WTC11 (cell line): ENCODE measurements around the gene ZNF276. TPM values are rescaled to one million over a fixed set of nuclear protein-coding genes. Genes with fewer than 3 reads are reported as not detected.

Experiments
- ATAC-seq: fragments of 200-7000 bp; cut with Tn5 transposase; 2 replicates; pipeline ENCODE4 v1.10.0; 2021; ENCODE audit warnings: mild to moderate bottlenecking, moderate library complexity
- CTCF ChIA-PET: fragments of 300-600 bp; sonication (Branson Sonifier 250); formaldehyde crosslinking; loops from one replicate; lab custom pipeline; 2021; ENCODE audit warnings: antibody characterized with exemption; lab: Charles Lee
- POLR2A ChIA-PET: fragments of 350-600 bp; sonication (Branson Sonifier 250); formaldehyde crosslinking; loops from one replicate; lab custom pipeline; 2021; ENCODE audit warnings: antibody characterized with exemption; lab: Charles Lee
- DNase-seq: peaks from one replicate; pipeline ENCODE4 v3.0.0; 2021; ENCODE audit warnings: low spot score
- H3K27ac Mint-ChIP-seq: 2 replicates; pipeline ENCODE4 v1.8.0; 2021; ENCODE audit warnings: mixed read lengths
- H3K27me3 Mint-ChIP-seq: 2 replicates; pipeline ENCODE4 v1.8.0; 2021; ENCODE audit warnings: low read depth, mild to moderate bottlenecking, moderate library complexity, mixed read lengths
- H3K36me3 Mint-ChIP-seq: 2 replicates; pipeline ENCODE4 v1.8.0; 2021; ENCODE audit warnings: mixed read lengths
- H3K4me1 Mint-ChIP-seq: 2 replicates; pipeline ENCODE4 v1.8.0; 2022; ENCODE audit warnings: mixed read lengths
- H3K4me3 Mint-ChIP-seq: 2 replicates; pipeline ENCODE4 v1.8.0; 2021; ENCODE audit warnings: mild to moderate bottlenecking, moderate library complexity, mixed read lengths
- H3K9me3 Mint-ChIP-seq: 2 replicates; pipeline ENCODE4 v1.8.0; 2021; ENCODE audit warnings: mixed read lengths
- ARID4B ChIP-seq: sonication (generic); formaldehyde crosslinking; IDR thresholded peaks from 2 replicates; pipeline ENCODE4 v1.8.0; 2023; ENCODE audit warnings: missing genetic modification reagents, mild to moderate bottlenecking, borderline replicate concordance
- CBFB ChIP-seq: sonication (generic); formaldehyde crosslinking; IDR thresholded peaks from 2 replicates; pipeline ENCODE4 v1.8.1; 2022; ENCODE audit warnings: mild to moderate bottlenecking, low read depth, missing genetic modification reagents
- EMX1 ChIP-seq: fragments of 250-450 bp; sonication (Bioruptor Pico); IDR thresholded peaks from 2 replicates; pipeline ENCODE4 v1.8.0; 2021; ENCODE audit warnings: mild to moderate bottlenecking
- FOXP1 ChIP-seq: sonication (generic); formaldehyde crosslinking; IDR thresholded peaks from 2 replicates; pipeline ENCODE4 v1.8.0; 2022; ENCODE audit warnings: missing genetic modification reagents, mild to moderate bottlenecking, moderate library complexity, borderline replicate concordance
- FOXP4 ChIP-seq: sonication (generic); formaldehyde crosslinking; IDR thresholded peaks from 2 replicates; pipeline ENCODE4 v1.8.0; 2022; ENCODE audit warnings: mild to moderate bottlenecking, missing genetic modification reagents
- GABPB1 ChIP-seq: sonication (generic); formaldehyde crosslinking; IDR thresholded peaks from 2 replicates; pipeline ENCODE4 v1.8.1; 2023; ENCODE audit warnings: mild to moderate bottlenecking, missing genetic modification reagents
- HMGA2 ChIP-seq: fragments of 250-450 bp; sonication (Bioruptor Pico); IDR thresholded peaks from 2 replicates; pipeline ENCODE4 v1.4.0; 2021; ENCODE audit warnings: mild to moderate bottlenecking, moderate library complexity
- MYBL2 ChIP-seq: sonication (generic); formaldehyde crosslinking; IDR thresholded peaks from 2 replicates; pipeline ENCODE4 v1.8.1; 2023; ENCODE audit warnings: mild to moderate bottlenecking, moderate library complexity, missing genetic modification reagents
- NFATC4 ChIP-seq: fragments of 250-450 bp; sonication (Bioruptor Pico); IDR thresholded peaks from 2 replicates; pipeline ENCODE4 v1.9.0; 2021; ENCODE audit warnings: mild to moderate bottlenecking
- PRRX2 ChIP-seq: fragments of 250-450 bp; sonication (Bioruptor Pico); IDR thresholded peaks from 2 replicates; pipeline ENCODE4 v1.8.0; 2021; ENCODE audit warnings: mild to moderate bottlenecking
- ZNF281 ChIP-seq: sonication (generic); formaldehyde crosslinking; IDR thresholded peaks from 2 replicates; pipeline ENCODE4 v1.8.0; 2023; ENCODE audit warnings: mild to moderate bottlenecking, missing genetic modification reagents
- ZNF416 ChIP-seq: fragments of 250-450 bp; sonication (Bioruptor Pico); IDR thresholded peaks from 2 replicates; pipeline ENCODE4 v1.9.0; 2021; ENCODE audit warnings: mild to moderate bottlenecking, inconsistent platforms
- ZNF671 ChIP-seq: fragments of 250-450 bp; sonication (Bioruptor Pico); IDR thresholded peaks from 2 replicates; pipeline ENCODE4 v1.8.0; 2021; ENCODE audit warnings: mild to moderate bottlenecking
- total RNA-seq: library from RNA; stranded (reverse); gene quantifications from 3 replicates; pipeline ENCODE4 v1.2.3, GENCODE V29; 2021
- TF ChIP-seq, protein P1 (sequence below): fragments of 250-450 bp; sonication (Bioruptor Pico); conservative IDR thresholded peaks from 2 replicates; pipeline ENCODE4 v1.9.0; 2021; ENCODE audit warnings: mild to moderate bottlenecking
- TF ChIP-seq, protein P2 (sequence below): sonication (generic); formaldehyde crosslinking; IDR thresholded peaks from 2 replicates; pipeline ENCODE4 v1.8.1; 2023; ENCODE audit warnings: mild to moderate bottlenecking, missing genetic modification reagents, borderline replicate concordance
- TF ChIP-seq, protein P3 (sequence below): fragments of 250-450 bp; sonication (Bioruptor Pico); IDR thresholded peaks from 2 replicates; pipeline ENCODE4 v1.8.0; 2021; ENCODE audit warnings: mild to moderate bottlenecking
- TF ChIP-seq, protein P4 (sequence below): sonication (generic); formaldehyde crosslinking; IDR thresholded peaks from 2 replicates; pipeline ENCODE4 v1.8.1; 2022; ENCODE audit warnings: mild to moderate bottlenecking, missing genetic modification reagents, moderate library complexity, borderline replicate concordance

The ZNF276 gene
- total RNA-seq, 1 experiment from 2014 or later: 16.6 TPM

DNA sequence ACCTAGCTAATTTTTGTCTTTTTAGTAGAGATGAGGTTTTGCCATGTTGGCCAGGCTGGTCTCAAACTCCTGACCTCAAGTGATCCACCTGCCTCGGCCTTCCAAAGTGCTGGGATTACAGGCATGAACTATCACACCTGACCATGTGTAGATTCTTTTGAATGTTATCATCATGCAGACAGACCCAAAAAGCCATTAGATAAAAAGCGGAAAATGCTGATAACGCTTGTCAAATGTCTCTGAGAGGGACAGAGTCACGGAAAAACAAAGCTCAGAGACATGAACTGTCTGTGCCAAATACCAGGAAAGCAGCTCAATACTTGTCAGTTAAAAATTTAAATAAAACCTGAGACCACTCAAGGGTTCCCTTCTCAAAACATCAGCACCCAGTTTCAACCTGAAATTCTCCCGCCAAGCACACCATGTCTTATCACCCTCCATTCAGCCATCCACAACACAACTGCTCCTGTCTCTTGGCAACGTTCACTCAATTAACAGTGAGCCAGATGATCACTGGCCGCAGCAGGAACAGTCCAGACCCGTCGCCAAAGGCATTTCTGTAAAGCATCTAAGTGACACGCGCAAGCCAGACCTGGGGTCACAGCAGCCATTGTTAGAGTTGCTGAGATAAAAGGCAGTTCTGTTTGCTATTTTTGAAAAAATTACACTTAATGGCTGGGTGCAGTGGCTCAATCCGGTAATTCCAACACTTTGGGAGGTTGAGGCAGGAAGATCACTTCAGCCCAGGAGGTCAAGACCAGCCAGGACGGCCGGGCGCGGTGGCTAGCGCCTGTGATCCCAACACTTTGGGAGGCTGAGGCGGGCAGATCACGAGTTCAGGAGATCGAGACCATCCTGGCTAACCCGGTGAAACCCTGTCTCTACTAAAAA, 65.4 kb downstream of the ZNF276 start:
- H3K27me3 Mint-ChIP-seq: no peaks in the 10 kb centered on the region
- ChIA-PET CTCF (interaction anchor here (0.6 kb wide), 1 partner anchor 85 kb away, joined by 4 read pairs; no protein-coding TSS in a partner anchor), POLR2A (no interaction called here)
- no peaks in the 10 kb centered on the region for H3K4me1 Mint-ChIP-seq
- no peak overlapping the region for H3K27ac Mint-ChIP-seq
- no peak overlapping the region for H3K4me3 Mint-ChIP-seq
- ATAC-seq (no peak), DNase-seq (no peak)
- H3K9me3 Mint-ChIP-seq: no peaks in the 10 kb centered on the region
- peaks cover 74% of the 10 kb centered on the region for H3K36me3 Mint-ChIP-seq
- no peak for TF ChIP-seq MYBL2
- no peak for TF ChIP-seq GABPB1
- TF ChIP-seq, protein P1, sequence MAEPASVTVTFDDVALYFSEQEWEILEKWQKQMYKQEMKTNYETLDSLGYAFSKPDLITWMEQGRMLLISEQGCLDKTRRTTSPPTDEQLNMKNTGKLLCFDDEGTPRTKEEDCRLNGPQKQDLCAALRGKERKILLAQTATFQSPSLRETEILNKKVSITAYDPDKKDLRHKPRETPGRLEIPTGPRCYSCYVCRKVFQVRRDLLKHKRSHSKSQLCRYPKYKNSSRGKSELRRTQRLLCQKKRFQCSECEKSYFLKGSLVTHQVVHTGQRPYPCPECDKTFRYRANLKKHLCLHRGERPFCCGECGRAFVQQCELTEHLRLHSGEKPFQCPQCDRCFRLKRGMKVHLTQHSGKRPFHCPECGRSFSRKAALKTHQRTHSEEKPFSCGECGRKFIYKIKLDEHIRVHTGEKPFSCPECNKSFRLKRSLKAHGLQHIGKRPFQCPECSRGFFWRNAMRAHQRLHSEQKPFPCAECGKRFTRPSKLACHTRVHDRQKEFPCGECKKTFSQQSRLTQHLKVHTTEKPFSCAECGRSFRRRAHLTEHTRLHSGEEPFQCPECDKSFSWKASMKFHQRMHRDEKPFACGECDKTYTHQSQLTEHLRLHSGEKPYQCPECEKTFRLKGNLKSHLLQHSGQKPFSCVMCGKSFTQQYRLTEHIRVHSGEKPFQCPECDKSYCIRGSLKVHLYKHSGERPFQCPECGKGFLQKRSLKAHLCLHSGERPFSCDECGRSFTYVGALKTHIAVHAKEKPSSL (CRISPR knock-in tag): no peak
- TF ChIP-seq, protein P2, sequence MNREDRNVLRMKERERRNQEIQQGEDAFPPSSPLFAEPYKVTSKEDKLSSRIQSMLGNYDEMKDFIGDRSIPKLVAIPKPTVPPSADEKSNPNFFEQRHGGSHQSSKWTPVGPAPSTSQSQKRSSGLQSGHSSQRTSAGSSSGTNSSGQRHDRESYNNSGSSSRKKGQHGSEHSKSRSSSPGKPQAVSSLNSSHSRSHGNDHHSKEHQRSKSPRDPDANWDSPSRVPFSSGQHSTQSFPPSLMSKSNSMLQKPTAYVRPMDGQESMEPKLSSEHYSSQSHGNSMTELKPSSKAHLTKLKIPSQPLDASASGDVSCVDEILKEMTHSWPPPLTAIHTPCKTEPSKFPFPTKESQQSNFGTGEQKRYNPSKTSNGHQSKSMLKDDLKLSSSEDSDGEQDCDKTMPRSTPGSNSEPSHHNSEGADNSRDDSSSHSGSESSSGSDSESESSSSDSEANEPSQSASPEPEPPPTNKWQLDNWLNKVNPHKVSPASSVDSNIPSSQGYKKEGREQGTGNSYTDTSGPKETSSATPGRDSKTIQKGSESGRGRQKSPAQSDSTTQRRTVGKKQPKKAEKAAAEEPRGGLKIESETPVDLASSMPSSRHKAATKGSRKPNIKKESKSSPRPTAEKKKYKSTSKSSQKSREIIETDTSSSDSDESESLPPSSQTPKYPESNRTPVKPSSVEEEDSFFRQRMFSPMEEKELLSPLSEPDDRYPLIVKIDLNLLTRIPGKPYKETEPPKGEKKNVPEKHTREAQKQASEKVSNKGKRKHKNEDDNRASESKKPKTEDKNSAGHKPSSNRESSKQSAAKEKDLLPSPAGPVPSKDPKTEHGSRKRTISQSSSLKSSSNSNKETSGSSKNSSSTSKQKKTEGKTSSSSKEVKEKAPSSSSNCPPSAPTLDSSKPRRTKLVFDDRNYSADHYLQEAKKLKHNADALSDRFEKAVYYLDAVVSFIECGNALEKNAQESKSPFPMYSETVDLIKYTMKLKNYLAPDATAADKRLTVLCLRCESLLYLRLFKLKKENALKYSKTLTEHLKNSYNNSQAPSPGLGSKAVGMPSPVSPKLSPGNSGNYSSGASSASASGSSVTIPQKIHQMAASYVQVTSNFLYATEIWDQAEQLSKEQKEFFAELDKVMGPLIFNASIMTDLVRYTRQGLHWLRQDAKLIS (CRISPR knock-in tag): no peak
- TF ChIP-seq, protein P3, sequence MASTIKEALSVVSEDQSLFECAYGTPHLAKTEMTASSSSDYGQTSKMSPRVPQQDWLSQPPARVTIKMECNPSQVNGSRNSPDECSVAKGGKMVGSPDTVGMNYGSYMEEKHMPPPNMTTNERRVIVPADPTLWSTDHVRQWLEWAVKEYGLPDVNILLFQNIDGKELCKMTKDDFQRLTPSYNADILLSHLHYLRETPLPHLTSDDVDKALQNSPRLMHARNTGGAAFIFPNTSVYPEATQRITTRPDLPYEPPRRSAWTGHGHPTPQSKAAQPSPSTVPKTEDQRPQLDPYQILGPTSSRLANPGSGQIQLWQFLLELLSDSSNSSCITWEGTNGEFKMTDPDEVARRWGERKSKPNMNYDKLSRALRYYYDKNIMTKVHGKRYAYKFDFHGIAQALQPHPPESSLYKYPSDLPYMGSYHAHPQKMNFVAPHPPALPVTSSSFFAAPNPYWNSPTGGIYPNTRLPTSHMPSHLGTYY (CRISPR knock-in tag): no peak
- no peak for TF ChIP-seq ZNF416 (CRISPR knock-in tag)
- TF ChIP-seq CBFB (CRISPR knock-in tag): no peak
- no peak for TF ChIP-seq ZNF281
- no peak for TF ChIP-seq FOXP4 (CRISPR knock-in tag)
- no peak for TF ChIP-seq ARID4B (CRISPR knock-in tag)
- TF ChIP-seq NFATC4 (CRISPR knock-in tag): no peak
- no peak for TF ChIP-seq HMGA2
- TF ChIP-seq EMX1 (CRISPR knock-in tag): no peak
- TF ChIP-seq, protein P4, sequence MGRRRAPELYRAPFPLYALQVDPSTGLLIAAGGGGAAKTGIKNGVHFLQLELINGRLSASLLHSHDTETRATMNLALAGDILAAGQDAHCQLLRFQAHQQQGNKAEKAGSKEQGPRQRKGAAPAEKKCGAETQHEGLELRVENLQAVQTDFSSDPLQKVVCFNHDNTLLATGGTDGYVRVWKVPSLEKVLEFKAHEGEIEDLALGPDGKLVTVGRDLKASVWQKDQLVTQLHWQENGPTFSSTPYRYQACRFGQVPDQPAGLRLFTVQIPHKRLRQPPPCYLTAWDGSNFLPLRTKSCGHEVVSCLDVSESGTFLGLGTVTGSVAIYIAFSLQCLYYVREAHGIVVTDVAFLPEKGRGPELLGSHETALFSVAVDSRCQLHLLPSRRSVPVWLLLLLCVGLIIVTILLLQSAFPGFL: no peak
- TF ChIP-seq FOXP1 (CRISPR knock-in tag): no peak
- TF ChIP-seq ZNF671 (CRISPR knock-in tag): no peak
- TF ChIP-seq PRRX2 (CRISPR knock-in tag): no peak
